NCI-H146 (cell line): ENCODE data around the gene CYP4F3.
"Not testable (repeated sequence)": the region's sequence is repeated elsewhere in the genome, so short reads cannot be mapped to it uniquely, and the experiment has no call there.

Experiments
- DNase-seq: peaks from one replicate; lab custom pipeline; 2025; lab: John Stamatoyannopoulos, UW

CYP4F3 gene, protein sequence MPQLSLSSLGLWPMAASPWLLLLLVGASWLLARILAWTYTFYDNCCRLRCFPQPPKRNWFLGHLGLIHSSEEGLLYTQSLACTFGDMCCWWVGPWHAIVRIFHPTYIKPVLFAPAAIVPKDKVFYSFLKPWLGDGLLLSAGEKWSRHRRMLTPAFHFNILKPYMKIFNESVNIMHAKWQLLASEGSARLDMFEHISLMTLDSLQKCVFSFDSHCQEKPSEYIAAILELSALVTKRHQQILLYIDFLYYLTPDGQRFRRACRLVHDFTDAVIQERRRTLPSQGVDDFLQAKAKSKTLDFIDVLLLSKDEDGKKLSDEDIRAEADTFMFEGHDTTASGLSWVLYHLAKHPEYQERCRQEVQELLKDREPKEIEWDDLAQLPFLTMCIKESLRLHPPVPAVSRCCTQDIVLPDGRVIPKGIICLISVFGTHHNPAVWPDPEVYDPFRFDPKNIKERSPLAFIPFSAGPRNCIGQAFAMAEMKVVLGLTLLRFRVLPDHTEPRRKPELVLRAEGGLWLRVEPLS

DNA sequence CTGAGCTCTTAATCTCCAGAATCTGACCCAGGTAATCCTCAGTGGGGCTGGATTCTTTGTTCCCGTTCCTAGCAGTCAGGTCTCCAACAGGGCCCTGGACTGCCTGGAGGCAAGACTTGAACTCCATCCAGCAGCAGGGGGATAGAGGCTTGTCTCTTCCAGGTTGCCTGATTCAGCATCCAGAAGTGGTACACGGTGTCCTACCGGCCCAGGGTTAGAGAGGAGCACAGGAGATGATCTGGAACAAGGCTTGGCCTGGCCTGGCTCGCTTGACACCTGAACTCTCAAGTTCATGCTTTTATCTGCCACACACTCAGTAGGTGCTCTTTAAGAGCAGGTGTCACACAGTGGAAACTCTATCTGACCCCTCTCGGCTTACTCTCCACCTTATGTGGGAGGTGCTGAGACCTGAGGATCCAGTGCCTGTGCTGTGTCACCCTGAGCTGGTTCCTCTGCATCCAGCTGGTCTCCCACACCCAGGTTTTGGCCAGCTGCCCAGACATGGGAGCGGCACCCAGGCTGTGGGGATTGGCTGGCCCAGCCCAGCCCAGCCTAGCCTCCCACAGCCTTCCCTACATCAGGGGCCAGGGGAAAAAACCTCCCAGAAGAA is at the start of gene CYP4F3:
Gene CYP4F3, plus strand, starts transcription at position 604 of the 610 bp plus-strand sequence. CDS start 519 bp downstream, outside the sequence.
- peak; percentile 7 for DNase-seq

DNA sequence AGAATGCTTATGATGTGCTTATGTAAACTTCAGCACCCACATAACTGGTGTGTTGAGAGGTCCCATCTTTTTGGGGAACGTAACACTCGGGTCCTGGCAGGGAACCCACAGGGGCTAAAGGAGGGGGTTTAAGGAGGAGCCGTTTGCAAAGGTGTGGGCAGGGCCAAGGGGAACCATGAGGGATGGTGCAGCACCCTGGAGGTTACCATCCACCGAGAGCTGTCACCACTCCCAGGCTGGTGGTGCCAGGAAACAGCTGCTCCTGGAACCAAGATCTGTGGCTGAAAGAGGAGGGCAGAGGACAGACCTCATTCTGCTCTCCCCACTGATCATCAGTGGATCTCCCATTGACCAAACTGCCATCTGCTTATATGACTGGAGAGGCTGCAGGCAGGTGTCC is 48.9 kb upstream of the CYP4F3 start:
- DNase-seq = no peak

DNA sequence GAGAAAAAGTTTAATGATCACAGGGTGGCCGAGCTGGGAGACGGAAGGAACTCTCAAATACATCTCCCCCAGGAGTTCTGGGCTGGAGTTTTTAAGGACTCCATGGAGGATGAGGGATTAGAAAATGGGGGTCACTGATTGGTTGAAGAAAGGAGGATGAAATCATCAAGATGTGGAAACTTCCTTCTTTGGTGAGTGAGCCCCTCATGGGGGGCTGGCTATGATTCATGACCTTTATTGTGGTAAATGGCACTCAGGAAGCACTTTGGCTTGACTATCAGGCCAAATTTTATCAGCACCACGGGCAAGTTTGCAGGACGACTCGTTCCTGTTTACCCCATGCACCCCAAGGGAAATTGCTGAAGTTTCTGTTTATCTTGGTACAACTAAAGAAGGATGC is 48.2 kb upstream of the CYP4F3 start:
- not testable (repeated sequence) for DNase-seq

DNA sequence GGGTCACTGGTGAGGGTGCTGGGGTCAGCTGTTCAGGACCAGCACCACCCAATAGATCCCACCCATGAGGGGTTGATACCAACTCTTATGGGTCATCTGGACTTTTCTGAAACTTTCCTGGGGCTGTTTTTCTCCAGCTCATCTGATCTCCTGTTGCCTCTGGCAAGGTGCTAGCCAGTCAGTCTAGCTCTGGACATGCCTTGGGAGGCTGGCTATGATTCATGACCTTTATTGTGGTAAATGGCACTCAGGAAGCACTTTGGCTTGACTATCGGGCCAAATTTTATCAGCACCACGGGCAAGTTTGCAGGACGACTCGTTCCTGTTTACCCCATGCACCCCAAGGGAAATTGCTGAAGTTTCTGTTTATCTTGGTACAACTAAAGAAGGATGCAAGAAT is 46.9 kb upstream of the CYP4F3 start:
- DNase-seq = not testable (repeated sequence)

DNA sequence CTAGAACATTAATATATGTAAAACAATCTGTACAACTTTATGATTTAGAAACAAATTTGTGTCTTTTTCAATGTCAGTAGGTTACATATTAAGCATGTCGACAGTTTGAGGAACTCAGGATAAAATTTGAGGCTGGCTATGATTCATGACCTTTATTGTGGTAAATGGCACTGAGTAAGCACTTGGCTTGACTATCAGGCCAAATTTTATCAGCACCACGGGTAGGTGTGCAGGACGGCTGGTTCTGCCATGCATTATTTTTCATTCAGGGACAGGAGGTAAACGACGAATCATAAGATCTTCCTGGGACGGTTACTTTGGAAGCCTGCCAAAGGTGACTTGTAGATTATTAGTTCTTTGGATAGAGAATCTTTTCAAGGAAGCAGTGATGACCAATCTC is 45.6 kb upstream of the CYP4F3 start:
- no peak for DNase-seq

DNA sequence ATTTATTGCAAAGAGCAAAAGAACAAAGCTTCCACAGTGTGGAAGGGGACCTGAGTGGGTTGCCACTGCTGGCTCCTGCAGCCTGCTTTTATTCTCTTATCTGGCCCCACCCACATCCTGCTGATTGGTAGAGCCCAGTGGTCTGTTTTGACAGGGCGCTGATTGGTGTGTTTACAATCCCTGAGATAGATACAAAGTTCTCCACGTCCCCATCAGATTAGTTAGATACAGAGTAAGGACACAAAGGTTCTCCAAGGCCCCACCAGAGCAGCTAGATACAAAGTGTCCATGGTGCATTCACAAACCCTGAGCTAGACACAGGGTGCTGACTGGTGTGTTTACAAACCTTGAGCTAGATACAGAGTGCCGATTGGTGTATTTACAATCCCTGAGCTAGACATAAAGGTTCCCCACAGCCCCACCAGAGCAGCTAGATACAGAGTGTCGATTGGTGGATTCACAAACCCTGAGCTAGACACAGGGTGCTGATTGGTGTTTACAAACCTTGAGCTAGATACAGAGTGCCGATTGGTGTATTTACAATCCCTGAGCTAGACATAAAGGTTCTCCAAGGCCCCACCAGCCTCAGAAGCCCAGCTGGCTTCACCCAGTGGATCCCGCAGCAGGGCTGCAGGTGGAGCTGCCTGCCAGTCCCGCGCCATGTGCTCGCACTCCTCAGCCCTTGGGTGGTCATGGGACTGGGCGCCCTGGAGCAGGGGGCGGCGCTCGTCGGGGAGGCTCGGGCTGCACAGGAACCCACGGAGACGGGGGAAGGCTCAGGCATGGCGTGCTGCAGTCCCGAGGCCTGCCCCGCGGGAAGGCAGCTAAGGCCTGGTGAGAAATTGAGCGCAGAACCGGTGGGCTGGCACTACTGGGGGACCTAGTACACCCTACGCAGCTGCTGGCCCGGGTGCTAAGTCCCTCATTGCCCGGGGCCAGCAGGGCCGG is 32.4 kb upstream of the CYP4F3 start:
- not testable (repeated sequence) for DNase-seq

DNA sequence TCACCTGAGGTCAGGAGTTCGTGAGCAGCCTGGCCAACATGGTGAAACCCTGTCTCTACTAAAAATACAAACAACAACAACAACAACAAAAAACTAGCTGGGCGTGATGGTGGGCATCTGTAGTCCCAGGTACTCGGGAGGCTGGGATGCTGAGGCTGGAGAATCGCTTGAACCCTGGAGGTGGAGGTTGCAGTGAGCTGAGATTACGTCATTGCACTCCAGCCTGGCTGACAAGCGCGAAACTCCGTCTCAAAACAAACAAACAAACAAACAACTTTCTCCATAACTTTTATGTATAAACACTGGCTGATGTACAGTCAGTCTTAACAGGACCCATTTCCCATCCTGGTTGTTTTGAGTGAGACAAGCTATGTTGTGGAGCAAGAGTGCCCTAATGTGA is 31.4 kb upstream of the CYP4F3 start:
- DNase-seq = no peak

DNA sequence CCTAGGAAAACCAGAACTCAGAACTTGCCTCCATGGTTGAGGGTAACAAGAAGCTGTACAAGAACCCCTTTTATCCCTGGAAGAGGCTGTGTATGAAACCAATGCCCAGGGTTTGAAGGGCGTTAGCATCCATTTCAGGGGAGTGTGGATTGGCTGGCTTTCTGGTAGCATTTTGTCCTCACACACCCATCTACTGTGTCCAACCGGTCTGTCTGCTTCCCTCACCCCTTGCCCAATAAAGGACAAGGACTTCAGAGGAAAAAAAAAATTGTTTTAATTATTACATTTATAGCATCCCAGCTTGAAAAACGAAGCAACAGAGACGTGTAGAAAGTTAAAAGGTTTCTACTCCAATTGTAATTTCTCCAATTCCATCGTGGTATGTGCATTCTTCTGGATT is 28.4 kb upstream of the CYP4F3 start:
- no peak for DNase-seq

DNA sequence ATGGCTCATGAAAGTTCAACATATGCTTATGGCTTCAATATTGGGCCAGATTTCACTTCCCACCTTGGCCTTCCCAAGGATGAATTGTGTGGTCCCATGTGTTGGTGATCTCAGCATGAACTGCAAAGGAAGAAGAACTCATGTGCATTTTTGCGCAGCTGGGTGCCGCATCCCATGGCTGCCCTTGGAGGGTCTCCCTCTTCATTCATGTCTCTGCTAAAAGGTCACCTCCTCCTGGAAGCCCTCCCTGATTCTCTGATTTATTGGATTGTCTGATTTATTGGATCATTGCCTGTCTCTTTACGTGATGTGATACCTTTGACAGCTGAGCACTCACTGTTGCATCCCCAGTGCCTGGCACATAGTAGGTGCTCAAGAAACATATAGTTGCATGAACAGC is 27.4 kb upstream of the CYP4F3 start:
- DNase-seq = no peak

DNA sequence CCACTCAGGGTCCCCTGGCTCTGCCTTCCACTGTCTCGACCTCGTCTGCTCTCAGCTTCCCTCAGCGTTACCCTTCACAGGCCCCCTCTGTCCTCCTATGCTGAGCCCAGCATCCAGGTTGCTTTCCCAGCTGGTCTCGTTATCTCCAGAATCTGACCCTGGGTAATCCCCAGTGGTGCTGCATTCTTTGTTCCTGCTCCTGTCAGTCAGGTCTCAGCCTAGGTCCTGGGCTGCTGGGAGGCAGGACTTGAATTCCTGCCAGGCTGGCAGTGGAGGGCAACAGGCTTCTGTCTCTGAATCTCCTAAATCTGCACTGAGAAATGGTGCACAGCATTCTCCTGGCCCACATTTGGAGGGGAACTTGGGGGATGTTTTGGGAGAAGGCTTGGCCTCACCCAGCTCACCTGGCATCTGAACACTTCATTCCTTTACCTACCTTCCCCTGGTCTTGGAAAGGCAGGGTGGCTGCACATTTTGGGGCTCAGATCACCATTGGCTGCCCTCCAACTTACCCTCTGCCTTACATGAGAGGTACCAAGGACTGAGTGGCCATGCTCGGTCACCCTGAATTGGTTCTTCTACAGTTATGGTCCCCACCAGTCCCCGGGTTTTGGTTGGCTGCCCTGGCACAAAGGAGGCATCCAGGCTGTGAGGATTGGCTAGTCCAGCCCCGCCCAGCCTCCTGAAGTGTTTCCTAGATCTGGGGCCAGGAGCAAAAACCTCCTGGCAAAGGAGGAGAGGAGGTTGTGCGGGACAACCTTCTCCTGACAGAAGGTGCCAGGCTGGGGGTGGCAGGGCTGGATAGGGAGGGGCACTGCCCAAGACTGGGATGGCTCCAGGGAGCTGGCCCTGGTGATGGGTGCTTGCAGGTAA is 26.0 kb upstream of the CYP4F3 start, which contains the start of gene CYP4F8:
Gene CYP4F8, plus strand, starts transcription at position 712 of the 873 bp plus-strand sequence. CDS start 399 bp downstream, outside the sequence.
- DNase-seq = no peak

DNA sequence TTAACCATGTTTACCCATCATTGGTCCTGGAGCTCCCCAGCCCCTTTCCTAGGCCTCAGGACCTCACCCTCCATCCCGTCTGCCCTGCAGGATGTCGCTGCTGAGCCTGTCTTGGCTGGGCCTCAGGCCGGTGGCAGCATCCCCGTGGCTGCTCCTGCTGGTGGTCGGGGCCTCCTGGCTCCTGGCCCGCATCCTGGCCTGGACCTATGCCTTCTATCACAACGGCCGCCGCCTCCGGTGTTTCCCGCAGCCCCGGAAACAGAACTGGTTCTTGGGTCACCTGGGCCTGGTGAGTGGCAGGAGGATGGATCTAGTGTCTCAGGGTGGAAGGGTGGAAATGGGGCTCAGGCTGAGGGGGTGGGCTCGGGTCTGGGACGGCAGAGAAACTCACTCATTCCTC is 25.2 kb upstream of the CYP4F3 start:
- DNase-seq = no peak

DNA sequence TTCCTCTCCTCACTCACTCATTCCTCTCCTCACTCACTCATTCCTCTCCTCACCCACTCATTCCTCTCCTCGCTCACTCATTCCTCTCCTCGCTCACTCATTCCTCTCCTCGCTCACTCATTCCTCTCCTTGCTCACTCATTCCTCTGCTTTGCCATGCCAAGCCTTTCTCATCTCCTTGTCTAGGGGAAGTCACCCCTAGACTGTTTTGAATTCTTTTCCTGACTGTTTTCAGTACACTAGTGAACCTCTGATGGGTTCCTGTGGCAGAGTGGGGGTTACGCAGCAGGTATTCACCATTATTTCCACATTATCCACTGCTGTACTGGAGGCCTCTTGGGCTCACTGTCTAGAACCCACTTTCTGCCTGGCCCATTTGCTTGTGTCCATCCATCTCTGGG is 24.5 kb upstream of the CYP4F3 start:
- no peak for DNase-seq

DNA sequence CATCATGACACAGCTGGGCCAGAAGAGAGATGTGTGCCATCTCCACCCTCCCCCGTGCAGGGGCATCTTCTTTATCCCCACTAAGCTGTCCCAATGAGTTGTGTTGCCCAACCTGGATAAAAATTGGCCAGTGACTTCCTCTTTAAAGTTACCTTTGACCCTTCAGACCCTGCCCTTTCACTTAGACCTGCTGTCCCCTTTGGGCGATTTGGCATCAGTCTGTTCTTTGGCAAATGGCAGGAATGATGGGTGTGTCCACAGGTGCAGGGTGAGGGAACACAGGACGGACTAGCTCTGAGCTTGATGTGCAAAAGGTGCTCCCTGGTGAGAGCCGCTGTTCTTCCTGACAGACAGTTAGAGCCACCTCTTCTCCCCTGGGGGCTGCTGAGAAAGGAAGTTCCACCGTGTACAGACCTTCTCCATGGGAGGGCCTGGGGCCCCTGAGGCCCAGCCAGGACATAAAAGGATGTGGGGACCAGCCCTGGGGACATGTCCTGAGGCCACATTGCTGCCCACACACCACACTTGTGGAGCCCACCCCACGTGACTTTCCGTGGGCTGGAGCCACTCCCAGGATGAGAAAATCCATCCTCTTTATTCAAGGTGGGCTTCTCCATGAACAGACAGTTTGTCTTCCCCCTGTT is 23.9 kb upstream of the CYP4F3 start:
- DNase-seq = no peak

DNA sequence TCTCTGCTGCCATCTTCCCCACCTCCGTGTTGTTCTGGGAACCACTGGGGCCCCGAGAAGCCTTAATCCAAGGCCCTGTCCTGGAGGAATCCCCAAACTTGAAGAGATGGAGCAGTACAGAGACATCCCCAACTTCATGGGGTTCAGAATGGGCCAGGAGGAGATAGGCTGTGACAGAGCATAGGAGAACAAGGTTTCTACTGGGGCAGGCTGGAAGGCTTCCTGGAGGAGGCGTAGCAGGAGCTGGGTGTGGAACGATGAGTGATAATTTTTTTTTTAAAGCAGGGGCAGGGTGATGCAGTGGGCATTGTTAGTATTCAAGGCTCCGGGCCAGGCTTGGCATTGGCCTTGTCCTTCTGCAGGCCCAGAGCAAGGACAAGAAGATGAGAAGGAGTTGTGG is 22.4 kb upstream of the CYP4F3 start:
- no peak for DNase-seq

DNA sequence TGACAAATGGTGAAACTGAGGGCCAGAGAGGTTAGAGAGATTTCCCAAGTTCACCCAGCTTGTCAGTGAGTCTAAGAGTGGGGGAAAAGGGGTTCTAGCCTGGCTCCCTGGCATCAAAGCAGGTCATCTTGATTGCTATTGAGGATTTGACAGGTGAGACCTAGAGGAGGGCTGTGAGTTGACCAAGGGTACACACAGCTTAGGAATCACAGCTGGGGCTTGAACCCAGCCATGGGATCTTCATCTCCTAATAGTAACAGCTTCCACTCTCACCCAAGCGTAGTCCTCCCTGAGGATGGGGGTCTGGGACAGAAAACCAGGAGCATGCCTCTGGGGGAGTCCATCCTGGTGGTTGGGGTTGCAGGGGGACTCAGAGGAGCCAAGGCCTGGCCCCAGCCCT is 18.9 kb upstream of the CYP4F3 start:
- no peak for DNase-seq

DNA sequence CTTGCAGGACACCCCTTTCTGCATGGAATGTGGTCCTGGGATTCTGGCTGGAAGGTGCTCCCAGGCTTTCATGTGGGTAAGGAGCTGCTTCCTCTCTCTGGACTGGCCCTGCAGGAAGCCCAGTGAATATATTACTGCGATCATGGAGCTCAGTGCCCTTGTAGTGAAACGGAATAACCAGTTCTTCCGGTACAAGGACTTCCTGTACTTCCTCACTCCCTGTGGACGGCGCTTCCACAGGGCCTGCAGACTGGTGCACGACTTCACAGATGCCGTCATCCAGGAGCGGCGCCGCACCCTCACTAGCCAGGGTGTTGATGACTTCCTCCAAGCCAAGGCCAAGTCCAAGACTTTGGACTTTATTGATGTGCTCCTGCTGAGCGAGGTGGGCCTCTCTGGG is 17.7 kb upstream of the CYP4F3 start:
- no peak for DNase-seq

DNA sequence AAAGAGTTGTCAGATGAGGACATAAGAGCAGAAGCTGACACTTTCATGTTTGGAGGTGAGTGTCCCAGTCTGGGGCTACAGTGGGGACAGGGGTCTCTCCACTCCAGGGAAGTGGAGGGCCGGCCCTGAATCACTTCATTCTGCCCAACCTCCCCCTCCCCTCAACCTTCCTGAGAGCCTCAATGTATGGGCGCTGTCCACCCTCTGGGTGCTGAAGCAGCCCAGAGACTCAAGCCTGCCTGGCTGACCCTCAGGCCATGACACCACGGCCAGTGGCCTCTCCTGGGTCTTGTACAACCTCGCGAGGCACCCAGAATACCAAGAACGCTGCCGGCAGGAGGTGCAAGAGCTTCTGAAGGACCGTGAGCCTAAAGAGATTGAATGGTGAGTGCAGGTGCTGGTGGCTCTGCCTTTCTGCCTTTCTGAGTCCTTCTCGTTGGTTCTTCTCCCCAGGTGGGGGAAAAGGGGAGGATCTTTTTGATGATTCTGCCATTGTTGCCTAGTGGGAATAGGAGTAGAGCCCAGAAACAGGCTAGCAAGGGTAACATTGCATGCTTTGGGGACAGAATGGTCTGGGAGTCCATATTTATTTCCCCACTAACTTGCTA is 16.9 kb upstream of the CYP4F3 start:
- DNase-seq = no peak

DNA sequence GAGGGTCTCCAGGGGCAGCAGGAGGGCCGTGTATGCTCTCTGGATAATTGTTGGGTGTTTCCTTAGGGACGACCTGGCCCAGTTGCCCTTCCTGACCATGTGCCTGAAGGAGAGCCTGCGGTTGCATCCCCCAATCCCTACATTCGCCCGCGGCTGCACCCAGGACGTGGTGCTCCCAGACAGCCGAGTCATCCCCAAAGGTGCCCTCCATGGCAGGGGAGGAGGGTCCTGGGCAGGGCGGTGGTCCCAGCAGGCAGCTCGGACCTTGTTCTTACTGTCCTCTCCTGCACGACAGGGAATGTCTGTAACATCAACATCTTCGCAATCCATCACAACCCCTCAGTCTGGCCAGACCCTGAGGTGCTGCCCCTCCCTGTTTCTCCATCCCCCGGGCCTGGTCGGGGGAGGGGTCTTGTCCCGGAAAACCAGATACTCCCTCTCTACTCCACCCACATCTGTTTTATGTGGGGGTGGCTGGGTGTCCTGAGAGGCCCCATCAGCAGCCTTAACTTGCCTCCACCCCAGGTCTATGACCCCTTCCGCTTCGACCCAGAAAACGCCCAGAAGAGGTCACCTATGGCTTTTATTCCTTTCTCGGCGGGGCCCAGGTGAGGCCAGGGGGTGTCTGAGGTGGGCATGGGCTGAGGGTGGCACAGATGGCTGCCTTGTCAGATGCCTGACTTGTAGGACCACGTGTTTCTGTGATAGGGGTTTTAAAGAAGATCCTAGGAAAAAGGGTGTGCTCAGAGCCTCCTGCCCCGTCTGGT is 12.3 kb upstream of the CYP4F3 start:
- DNase-seq = no peak
